ENCODE measurements around the gene MEI1.

The MEI1 gene

GRCh38 chr22:41746567-41747400 is 47.5 kb downstream of the MEI1 start:
- peak; percentile 89 for DNase-seq (ENCODE audit: low read depth, low spot score)

GRCh38 chr22:41752011-41752970 is 53.0 kb downstream of the MEI1 start:
- DNase-seq (ENCODE audit: low read depth, low spot score): no peak

GRCh38 chr22:41753984-41754383 is 54.7 kb downstream of the MEI1 start:
- no peak for DNase-seq (ENCODE audit: low read depth, low spot score)

- DNase-seq (ENCODE audit: low read depth, low spot score): no peak
Measured at GRCh38 chr22:41757502-41757901, 58.2 kb downstream of the MEI1 start.

- DNase-seq (ENCODE audit: low read depth, low spot score): no peak
Measured at GRCh38 chr22:41758231-41758630, 58.9 kb downstream of the MEI1 start.

- DNase-seq (ENCODE audit: low read depth, low spot score): peak; percentile 84
Measured at GRCh38 chr22:41762980-41763779, 63.9 kb downstream of the MEI1 start.

- no peak for DNase-seq (ENCODE audit: low read depth, low spot score)
Measured at GRCh38 chr22:41766476-41766875, 67.2 kb downstream of the MEI1 start.

GRCh38 chr22:41768430-41768829 is 69.1 kb downstream of the MEI1 start:
- no peak for DNase-seq (ENCODE audit: low read depth, low spot score)

- no peak for DNase-seq (ENCODE audit: low read depth, low spot score)
Measured at GRCh38 chr22:41770715-41771468, 71.6 kb downstream of the MEI1 start.

GRCh38 chr22:41772198-41772597 is 72.9 kb downstream of the MEI1 start:
- no peak for DNase-seq (ENCODE audit: low read depth, low spot score)

- DNase-seq (ENCODE audit: low read depth, low spot score): no peak
Measured at GRCh38 chr22:41772645-41773044, 73.3 kb downstream of the MEI1 start.

GRCh38 chr22:41775338-41775737 is 76.0 kb downstream of the MEI1 start:
- DNase-seq (ENCODE audit: low read depth, low spot score): no peak

- no peak for DNase-seq (ENCODE audit: low read depth, low spot score)
Measured at GRCh38 chr22:41775976-41776375, 76.7 kb downstream of the MEI1 start.

GRCh38 chr22:41776381-41776780 is 77.1 kb downstream of the MEI1 start:
- DNase-seq (ENCODE audit: low read depth, low spot score): no peak

- DNase-seq (ENCODE audit: low read depth, low spot score): no peak
Measured at GRCh38 chr22:41777749-41778425, 78.6 kb downstream of the MEI1 start.

- DNase-seq (ENCODE audit: low read depth, low spot score): no peak
Measured at GRCh38 chr22:41779929-41780505, 80.7 kb downstream of the MEI1 start.

- DNase-seq (ENCODE audit: low read depth, low spot score): no peak
Measured at GRCh38 chr22:41780746-41781505, 81.6 kb downstream of the MEI1 start.

- DNase-seq (ENCODE audit: low read depth, low spot score): no peak
Measured at GRCh38 chr22:41781507-41781906, 82.2 kb downstream of the MEI1 start.

GRCh38 chr22:41782316-41782715 is 83.0 kb downstream of the MEI1 start:
- no peak for DNase-seq (ENCODE audit: low read depth, low spot score)
